Liver (tissue), 3 donors: ENCODE results near the gene KCTD8.

Source experiments
- ATF3 ChIP-seq: IDR thresholded peaks from 2 replicates; pipeline ENCODE4 v1.6.1; 2016; ENCODE audit warnings: antibody characterized with exemption
- CTCF ChIP-seq: fragments of 150-350 bp; IDR thresholded peaks from 2 replicates; pipeline ENCODE4 v1.5.1; 2017; ENCODE audit warnings: improper control_type of control experiment, low read depth, low read length; ENCODE audit not compliant: missing input control
- EGR1 ChIP-seq, 2 donors: IDR thresholded peaks; 2 replicates each; pipeline ENCODE4 v1.6.1; 2016 to 2018; ENCODE audit warnings: antibody characterized with exemption in 2 of 2, low read depth in 2 of 2
- FOXA1 ChIP-seq: IDR thresholded peaks from 2 replicates; pipeline ENCODE4 v1.6.1; 2016; ENCODE audit warnings: antibody characterized with exemption
- HNF4G ChIP-seq: IDR thresholded peaks from 2 replicates; pipeline ENCODE4 v1.6.1; 2016; ENCODE audit warnings: antibody characterized with exemption
- JUND ChIP-seq, 2 donors: IDR thresholded peaks; 2 replicates each; pipeline ENCODE4 v1.6.1; 2016; ENCODE audit warnings: antibody characterized with exemption in 2 of 2
- MAX ChIP-seq: IDR thresholded peaks from 2 replicates; pipeline ENCODE4 v1.6.1; 2016; ENCODE audit warnings: antibody characterized with exemption
- REST ChIP-seq: IDR thresholded peaks from 2 replicates; pipeline ENCODE4 v1.6.1; 2016; ENCODE audit warnings: antibody characterized with exemption, mild to moderate bottlenecking
- RXRA ChIP-seq, 2 donors: IDR thresholded peaks; 2 replicates each; pipeline ENCODE4 v1.6.1; 2017 to 2018; ENCODE audit warnings: antibody characterized with exemption in 2 of 2, mild to moderate bottlenecking in 1 of 2
- TAF1 ChIP-seq: conservative IDR thresholded peaks from 2 replicates; pipeline ENCODE4 v1.6.1; 2016; ENCODE audit warnings: antibody characterized with exemption, mild to moderate bottlenecking
- YY1 ChIP-seq: IDR thresholded peaks from 2 replicates; pipeline ENCODE4 v1.6.1; 2016; ENCODE audit warnings: antibody characterized with exemption, mild to moderate bottlenecking
- donor health status: healthy.
- donor health status: healthy.

- no peak for TF ChIP-seq CTCF
- TF ChIP-seq RXRA (IDR thresholded peaks at IDR 0.05), result no peak
- TF ChIP-seq TAF1, result no peak
- TF ChIP-seq REST, result no peak
- TF ChIP-seq EGR1 (IDR thresholded peaks at IDR 0.05; ENCODE audit: low read depth in 2 of 2), result no peak
- TF ChIP-seq YY1, result no peak
- TF ChIP-seq HNF4G, result no peak
- TF ChIP-seq FOXA1, result no peak
- TF ChIP-seq ATF3, result no peak
- no peak for TF ChIP-seq MAX
- no peak for TF ChIP-seq JUND (IDR thresholded peaks at IDR 0.05)
These were observed 192.2 kb downstream of the KCTD8 start for GRCh38 chr4:44256414-44256813.
